Activated T-cell treated with anti-CD3 and anti-CD28 coated beads, Interleukin-2, amount 50 U/mL, for 72 hours (primary cell): ENCODE measurements around the gene ORM1. TPM values are rescaled to one million over a fixed set of nuclear protein-coding genes. Genes with fewer than 3 reads are reported as not detected.

Experiments used
- ATAC-seq, 2 donors: fragments of 150-1000 bp; cut with Tn5 transposase; replicated peaks in 1 of 2; 2 replicates each; pipeline ENCODE4 v1.10.0; 2021; ENCODE audit warnings: moderate library complexity in 2 of 2, mild to moderate bottlenecking in 1 of 2
- DNase-seq, 2 donors: peaks; one replicate each; pipeline ENCODE4 v3.0.0; 2021 to 2022; ENCODE audit warnings: mixed read lengths in 1 of 2
- H3K27ac Mint-ChIP-seq: one replicate; pipeline ENCODE4 v1.8.0; 2022; ENCODE audit warnings: mild to moderate bottlenecking, moderate library complexity, mixed read lengths
- H3K27me3 Mint-ChIP-seq: one replicate; pipeline ENCODE4 v1.8.0; 2022; ENCODE audit warnings: low read depth, mixed read lengths
- H3K36me3 Mint-ChIP-seq, 2 donors: one replicate each; pipeline ENCODE4 v1.8.0; 2022; ENCODE audit warnings: mixed read lengths in 2 of 2, mild to moderate bottlenecking in 1 of 2; ENCODE audit not compliant: insufficient read depth in 2 of 2
- H3K4me1 Mint-ChIP-seq: one replicate; pipeline ENCODE4 v1.8.0; 2022; ENCODE audit warnings: low read depth, mixed read lengths
- H3K4me3 Mint-ChIP-seq, 2 donors: one replicate each; pipeline ENCODE4 v1.8.0; 2022; ENCODE audit warnings: mild to moderate bottlenecking in 2 of 2, mixed read lengths in 2 of 2, moderate library complexity in 2 of 2
- H3K9me3 Mint-ChIP-seq, 2 donors: one replicate each; pipeline ENCODE4 v1.8.0; 2022; ENCODE audit warnings: mixed read lengths in 2 of 2
- total RNA-seq, 2 donors: library from RNA; stranded (reverse); gene quantifications; one replicate each; pipeline ENCODE4 v1.2.3, GENCODE V29; 2022

Gene ORM1
- total RNA-seq, 2 donors from 2014 or later, result not detected

DNA sequence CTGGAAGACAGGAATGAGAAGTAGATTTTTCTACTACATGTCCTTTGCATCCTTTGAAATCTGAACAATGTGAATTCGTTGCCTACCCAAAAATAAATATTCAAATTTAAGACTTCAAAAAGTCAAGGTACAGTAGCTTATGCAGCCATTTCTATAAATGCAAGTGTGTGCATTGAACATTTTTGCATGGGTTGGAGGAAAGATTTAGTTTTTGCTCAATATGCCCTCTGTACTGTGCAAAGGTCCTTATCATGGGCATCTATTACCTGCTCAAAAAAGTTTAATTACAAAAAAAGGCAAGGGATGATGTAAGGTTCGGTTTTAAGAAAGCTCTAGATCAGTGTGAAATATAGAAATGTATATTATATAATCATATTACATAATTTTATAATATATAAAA is 42.3 kb downstream of the ORM1 start:
- DNase-seq (no peak), ATAC-seq (no peak)
- Mint-ChIP-seq H3K27me3 (no peaks in the 10 kb centered on the region), H3K9me3 (no peaks in the 10 kb centered on the region), H3K4me3 (peak overlapping the region; percentile 66 to 69), H3K27ac (peak overlapping the region; percentile 95), H3K36me3 (peaks cover 21 to 65% of the 10 kb centered on the region in 2 donors), H3K4me1 (peaks cover 80% of the 10 kb centered on the region)

DNA sequence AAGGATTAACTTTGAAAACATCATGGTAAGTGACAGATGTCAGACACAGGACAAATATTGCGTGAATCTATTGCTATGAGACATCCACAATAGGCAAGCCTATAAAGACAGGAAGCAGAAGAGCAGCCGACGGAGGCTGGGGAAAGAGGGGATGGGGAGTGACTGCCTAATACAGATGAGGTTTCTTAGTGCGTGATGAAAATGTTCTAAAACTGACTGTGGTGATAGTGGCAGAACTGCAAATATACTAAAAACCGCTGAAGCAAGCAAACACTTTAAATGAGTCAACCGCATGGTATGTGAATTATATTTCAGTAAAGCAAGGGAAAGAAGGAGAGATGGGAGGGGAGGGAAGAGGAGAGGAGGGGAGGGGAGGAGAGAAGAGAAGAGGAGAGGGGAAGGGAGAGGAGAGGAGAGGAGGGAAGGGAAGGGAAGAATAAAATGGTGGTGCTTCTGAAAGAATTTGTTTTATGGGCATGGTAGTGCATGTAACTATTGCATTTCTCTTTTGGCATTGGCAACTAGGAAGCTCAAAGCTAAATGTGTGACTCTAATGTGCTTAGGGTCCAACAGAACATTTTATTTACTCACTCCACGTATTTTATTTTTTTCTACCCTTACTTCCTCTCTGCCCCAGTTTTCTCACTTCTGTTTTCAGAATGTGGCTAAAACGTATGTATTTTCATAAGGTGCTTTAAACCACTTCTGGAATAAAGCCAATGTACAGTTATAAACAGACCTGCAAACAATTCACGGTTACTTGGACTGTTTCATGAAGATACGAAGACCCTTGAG is 43.6 kb downstream of the ORM1 start:
- DNase-seq (peak; percentile 48 to 60), ATAC-seq (peak; percentile 74 to 77)
- Mint-ChIP-seq H3K27ac (peak overlapping the region; percentile 99), H3K27me3 (no peaks in the 10 kb centered on the region), H3K9me3 (no peaks in the 10 kb centered on the region), H3K4me1 (peaks cover 76% of the 10 kb centered on the region), H3K4me3 (peak overlapping the region; percentile 65 to 67), H3K36me3 (peaks cover 14 to 54% of the 10 kb centered on the region in 2 donors)

DNA sequence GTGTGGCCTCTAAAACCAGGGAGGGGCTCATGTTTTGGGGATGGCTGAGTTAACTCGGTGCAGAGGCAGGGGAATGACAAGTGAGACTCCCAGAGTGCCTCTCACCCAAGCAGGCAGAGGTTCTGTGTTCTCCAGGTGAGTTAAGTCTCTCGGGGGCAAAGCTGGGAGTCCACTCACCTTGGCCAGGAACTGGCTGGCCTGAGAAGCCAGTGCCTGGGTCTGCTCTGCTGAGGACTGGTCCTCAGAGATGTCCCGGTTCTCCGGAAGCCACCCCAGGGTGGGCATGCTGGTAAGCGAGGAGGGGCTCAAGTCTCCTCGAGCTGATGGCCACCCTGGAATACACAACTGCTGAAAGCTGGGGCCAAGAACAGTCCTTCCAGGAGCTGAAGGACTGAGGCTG is 44.5 kb downstream of the ORM1 start:
- DNase-seq (no peak), ATAC-seq (no peak)
- Mint-ChIP-seq H3K9me3 (no peaks in the 10 kb centered on the region), H3K4me3 (peak overlapping the region; percentile 65 to 67), H3K27ac (peak overlapping the region; percentile 99), H3K4me1 (peaks cover 83% of the 10 kb centered on the region), H3K36me3 (peaks cover 13 to 56% of the 10 kb centered on the region in 2 donors), H3K27me3 (no peaks in the 10 kb centered on the region)

- Mint-ChIP-seq H3K4me1 (peaks cover 86% of the 10 kb centered on the region), H3K9me3 (no peaks in the 10 kb centered on the region), H3K4me3 (peak overlapping the region; percentile 65 to 67), H3K36me3 (peaks cover 13 to 53% of the 10 kb centered on the region in 2 donors), H3K27me3 (no peaks in the 10 kb centered on the region), H3K27ac (peak overlapping the region; percentile 99)
- DNase-seq, result no peak
- ATAC-seq, result no peak
These were observed 45.1 kb downstream of the ORM1 start for GRCh38 chr9:114367772-114368569.

GRCh38 chr9:114369216-114370130 is 46.6 kb downstream of the ORM1 start:
- H3K4me3 Mint-ChIP-seq, result peak overlapping the region in 1 of 2 donors; percentile 0
- no peak for ATAC-seq

DNA sequence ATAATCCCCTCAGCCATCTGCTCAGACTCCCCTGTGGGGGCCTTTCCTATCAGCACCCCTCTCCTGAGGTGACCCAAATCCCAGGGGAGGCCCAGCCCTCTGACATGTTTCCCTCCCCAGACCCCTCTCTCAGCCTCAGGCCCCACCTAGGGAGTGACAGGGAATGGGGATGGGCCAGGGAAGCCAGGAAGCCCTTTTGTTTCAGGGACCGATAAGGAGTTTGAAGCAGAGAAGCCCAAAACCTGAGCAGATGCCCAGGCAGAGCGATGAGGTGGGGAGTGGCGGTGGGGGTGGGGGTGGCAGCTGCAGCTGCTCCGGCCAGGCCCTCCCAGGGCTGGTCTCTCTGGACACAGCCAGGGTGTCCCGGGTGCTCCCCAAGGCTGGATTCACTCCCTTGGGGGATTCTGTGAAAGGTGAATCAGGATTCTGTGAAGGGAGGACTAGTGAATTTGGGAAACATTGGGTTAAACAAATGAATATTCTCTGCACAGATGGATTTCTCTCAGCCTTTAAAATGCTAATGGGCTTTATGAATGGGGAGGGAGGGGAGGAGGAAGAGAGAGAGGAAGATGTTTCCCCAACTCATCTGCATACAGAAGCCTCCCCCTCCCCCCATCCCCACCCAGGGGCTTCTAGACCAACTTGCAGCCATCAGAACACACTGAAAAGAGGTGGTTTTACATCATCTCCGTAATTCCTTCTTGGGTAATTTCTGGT is 47.5 kb downstream of the ORM1 start:
- Mint-ChIP-seq H3K9me3 (no peaks in the 10 kb centered on the region), H3K4me3 (no peak overlapping the region), H3K4me1 (peaks cover 89% of the 10 kb centered on the region), H3K27me3 (no peaks in the 10 kb centered on the region), H3K36me3 (peaks cover 10 to 42% of the 10 kb centered on the region in 2 donors), H3K27ac (no peak overlapping the region)
- no peak for DNase-seq
- ATAC-seq, result no peak

More at GRCh38 chr9:114369216-114370130, 46.6 kb downstream of the ORM1 start:
- DNase-seq, result no peak
- Mint-ChIP-seq H3K27ac (peak overlapping the region; percentile 4), H3K4me1 (peaks cover 86% of the 10 kb centered on the region), H3K36me3 (peaks cover 11 to 45% of the 10 kb centered on the region in 2 donors), H3K27me3 (no peaks in the 10 kb centered on the region), H3K9me3 (no peaks in the 10 kb centered on the region)

DNA sequence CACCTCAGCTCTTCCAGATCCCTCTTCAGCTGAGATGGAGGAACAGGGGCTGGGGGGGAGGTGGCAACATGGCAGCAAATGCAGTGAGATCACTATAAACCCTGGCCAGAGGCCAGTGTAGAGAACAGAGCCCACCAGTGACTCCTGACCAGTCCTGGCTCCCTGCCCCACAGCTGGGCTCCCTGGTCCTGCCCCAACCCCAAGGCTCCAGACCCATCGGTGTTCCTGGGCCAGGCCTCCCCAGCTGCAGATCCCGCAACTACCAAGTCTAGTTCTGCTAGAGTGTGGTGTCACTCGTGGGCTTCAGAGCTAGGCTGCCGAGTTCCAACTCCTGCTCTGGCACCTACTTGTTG is 48.0 kb downstream of the ORM1 start:
- Mint-ChIP-seq H3K27me3 (no peaks in the 10 kb centered on the region), H3K9me3 (no peaks in the 10 kb centered on the region), H3K36me3 (peaks cover 10 to 43% of the 10 kb centered on the region in 2 donors), H3K4me3 (peak overlapping the region; percentile 8), H3K4me1 (peaks cover 88% of the 10 kb centered on the region), H3K27ac (peak overlapping the region; percentile 61)
- no peak for ATAC-seq
- no peak for DNase-seq

- Mint-ChIP-seq H3K4me1 (peaks cover 86% of the 10 kb centered on the region), H3K9me3 (no peaks in the 10 kb centered on the region), H3K36me3 (peaks cover 7 to 42% of the 10 kb centered on the region in 2 donors), H3K27me3 (no peaks in the 10 kb centered on the region), H3K27ac (peak overlapping the region; percentile 72), H3K4me3 (peak overlapping the region; percentile 72 to 77)
- DNase-seq (no peak), ATAC-seq (no peak)
These were observed 48.5 kb downstream of the ORM1 start for GRCh38 chr9:114371343-114371944.

GRCh38 chr9:114371973-114372917 is 49.3 kb downstream of the ORM1 start:
- peaks cover 6 to 38% of the 10 kb centered on the region in 2 donors for H3K36me3 Mint-ChIP-seq
- no peaks in the 10 kb centered on the region for H3K27me3 Mint-ChIP-seq
- ATAC-seq (peak; percentile 40 to 50), DNase-seq (peak in 1 of 2 donors; percentile 40)
- H3K4me3 Mint-ChIP-seq, result peak overlapping the region; percentile 72 to 77
- peak overlapping the region; percentile 72 for H3K27ac Mint-ChIP-seq
- no peaks in the 10 kb centered on the region for H3K9me3 Mint-ChIP-seq
- peaks cover 85% of the 10 kb centered on the region for H3K4me1 Mint-ChIP-seq

GRCh38 chr9:114372921-114373448 is 50.1 kb downstream of the ORM1 start:
- DNase-seq, result peak; percentile 82 to 88
- H3K4me1 Mint-ChIP-seq, result peaks cover 84% of the 10 kb centered on the region
- peak; percentile 88 to 92 for ATAC-seq
- H3K27ac Mint-ChIP-seq, result peak overlapping the region; percentile 73
- H3K4me3 Mint-ChIP-seq, result peak overlapping the region; percentile 72 to 77
- H3K36me3 Mint-ChIP-seq, result peaks cover 11 to 41% of the 10 kb centered on the region in 2 donors
- H3K9me3 Mint-ChIP-seq, result no peaks in the 10 kb centered on the region
- H3K27me3 Mint-ChIP-seq, result no peaks in the 10 kb centered on the region
